Cardiac muscle cell (in vitro differentiated cells and primary cell): ENCODE measurements around the gene SMARCC1. TPM values are rescaled to one million over a fixed set of nuclear protein-coding genes. Genes with fewer than 3 reads are reported as not detected.

ENCODE experiments used
- DNase-seq, 2 donors: peaks; one replicate each; pipeline versions ENCODE4 v3.0.0 to v3.0.0-alpha.2; 2010 to 2017; ENCODE audit warnings: low read depth in 1 of 2, low spot score in 1 of 2
- H3K27ac ChIP-seq: fragments of 200-600 bp; sonication (generic); 2 replicates; pipeline ENCODE4 v1.5.1; 2016
- H3K27me3 ChIP-seq: fragments of 200-600 bp; sonication (generic); 2 replicates; pipeline ENCODE4 v1.6.0; 2016; ENCODE audit warnings: control low read depth
- H3K36me3 ChIP-seq: fragments of 200-600 bp; sonication (generic); 2 replicates; pipeline ENCODE4 v1.5.1; 2016; ENCODE audit warnings: control low read depth
- H3K4me1 ChIP-seq: fragments of 200-600 bp; sonication (generic); 2 replicates; pipeline ENCODE4 v1.8.1; 2017; ENCODE audit warnings: low read depth, mild to moderate bottlenecking, mixed run types
- H3K4me3 ChIP-seq: fragments of 200-600 bp; sonication (generic); 2 replicates; pipeline ENCODE4 v1.5.1; 2016; ENCODE audit warnings: mild to moderate bottlenecking
- H3K9me3 ChIP-seq: fragments of 200-600 bp; sonication (generic); 2 replicates; pipeline ENCODE4 v1.5.1; 2017; ENCODE audit warnings: low read depth, mild to moderate bottlenecking, control low read depth
- polyA plus RNA-seq: library from polyadenylated mRNA; unstranded; fragments of >200 nt; fragmentation: Nextera tagmentation; extraction: Ambion mirVana; gene quantifications from 2 replicates; pipeline ENCODE4 v1.2.1, GENCODE V29; 2016
- total RNA-seq: library from RNA; depleted of rRNA; stranded (reverse); fragments of >200 nt; gene quantifications from 2 replicates; pipeline ENCODE4 v1.2.3, GENCODE V29; 2016
- TF ChIP-seq, protein P1 (sequence below): IDR thresholded peaks from 2 replicates; pipeline ENCODE4 v1.5.1; 2012; ENCODE audit warnings: low read depth, mild to moderate bottlenecking, low read length

Gene SMARCC1
- total and polyA plus RNA-seq, 2 experiments from 2014 or later, result 86.9 to 109 TPM

DNA sequence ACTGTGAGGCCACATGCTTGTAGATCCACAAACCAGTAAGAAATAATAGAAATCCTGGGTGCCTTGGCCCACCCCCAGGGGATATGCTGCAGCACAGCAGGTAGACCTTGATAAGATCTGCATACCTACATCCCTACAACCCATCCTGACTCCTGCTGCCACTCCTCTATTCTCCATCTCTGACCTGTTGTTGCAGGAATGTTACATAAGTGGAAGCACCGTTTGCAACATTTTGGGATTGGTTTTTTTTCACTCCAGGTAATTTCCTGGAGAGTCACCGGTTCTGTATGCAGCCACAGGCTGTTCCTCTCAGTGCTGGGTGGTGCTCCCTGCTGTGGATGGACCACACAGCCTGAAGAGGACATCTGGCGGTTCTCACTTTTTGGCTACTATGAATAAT is 186.9 kb downstream of the SMARCC1 start:
- DNase-seq, result no peak

DNA sequence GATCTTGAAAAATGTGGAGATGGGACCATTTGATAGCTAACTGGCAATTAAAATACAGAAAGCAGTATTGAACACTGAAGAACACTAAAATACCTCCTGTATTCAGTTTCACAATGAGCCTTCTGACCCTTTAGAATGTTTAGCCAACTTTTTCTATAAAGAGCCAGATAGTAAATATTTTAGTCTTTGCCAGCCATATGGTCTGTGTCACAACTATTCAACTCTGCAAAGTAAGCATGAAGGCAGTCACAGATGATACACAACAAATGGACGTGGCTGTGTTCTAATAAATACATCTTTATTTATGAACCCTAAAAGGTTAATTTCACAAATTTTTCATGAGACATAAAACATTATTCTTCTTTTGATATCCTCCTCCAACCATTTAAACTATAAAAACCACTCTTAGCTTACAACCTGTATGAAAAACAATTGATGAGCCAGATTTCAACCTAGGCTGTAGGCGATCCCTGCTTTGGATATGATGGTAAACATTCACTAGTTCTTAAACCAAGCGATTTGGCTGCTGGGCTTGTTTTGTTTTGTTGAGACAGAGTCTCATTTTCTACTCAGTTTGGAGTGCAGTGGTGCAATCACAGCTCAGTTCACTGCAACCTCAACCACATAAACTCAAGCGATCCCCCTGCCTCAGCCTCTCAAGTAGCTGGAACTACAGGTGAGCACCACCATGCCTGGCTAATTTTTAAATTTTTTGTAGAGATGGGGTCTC is 189.5 kb downstream of the SMARCC1 start:
- peaks cover 6% of the 10 kb centered on the region for H3K4me1 ChIP-seq
- no peaks in the 10 kb centered on the region for H3K9me3 ChIP-seq
- TF ChIP-seq, protein P1, sequence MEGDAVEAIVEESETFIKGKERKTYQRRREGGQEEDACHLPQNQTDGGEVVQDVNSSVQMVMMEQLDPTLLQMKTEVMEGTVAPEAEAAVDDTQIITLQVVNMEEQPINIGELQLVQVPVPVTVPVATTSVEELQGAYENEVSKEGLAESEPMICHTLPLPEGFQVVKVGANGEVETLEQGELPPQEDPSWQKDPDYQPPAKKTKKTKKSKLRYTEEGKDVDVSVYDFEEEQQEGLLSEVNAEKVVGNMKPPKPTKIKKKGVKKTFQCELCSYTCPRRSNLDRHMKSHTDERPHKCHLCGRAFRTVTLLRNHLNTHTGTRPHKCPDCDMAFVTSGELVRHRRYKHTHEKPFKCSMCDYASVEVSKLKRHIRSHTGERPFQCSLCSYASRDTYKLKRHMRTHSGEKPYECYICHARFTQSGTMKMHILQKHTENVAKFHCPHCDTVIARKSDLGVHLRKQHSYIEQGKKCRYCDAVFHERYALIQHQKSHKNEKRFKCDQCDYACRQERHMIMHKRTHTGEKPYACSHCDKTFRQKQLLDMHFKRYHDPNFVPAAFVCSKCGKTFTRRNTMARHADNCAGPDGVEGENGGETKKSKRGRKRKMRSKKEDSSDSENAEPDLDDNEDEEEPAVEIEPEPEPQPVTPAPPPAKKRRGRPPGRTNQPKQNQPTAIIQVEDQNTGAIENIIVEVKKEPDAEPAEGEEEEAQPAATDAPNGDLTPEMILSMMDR, result no peak
- H3K4me3 ChIP-seq, result no peak overlapping the region
- H3K27ac ChIP-seq, result no peak overlapping the region
- peaks cover 36% of the 10 kb centered on the region for H3K36me3 ChIP-seq
- DNase-seq, result no peak
- no peaks in the 10 kb centered on the region for H3K27me3 ChIP-seq

More for the DNA sequence above, 186.9 kb downstream of the SMARCC1 start:
- Histone ChIP-seq H3K9me3 (no peaks in the 10 kb centered on the region), H3K36me3 (peaks cover 16% of the 10 kb centered on the region), H3K27ac (no peak overlapping the region), H3K27me3 (no peaks in the 10 kb centered on the region), H3K4me3 (no peak overlapping the region), H3K4me1 (peaks cover 3% of the 10 kb centered on the region)
- TF ChIP-seq, protein P1, result no peak

DNA sequence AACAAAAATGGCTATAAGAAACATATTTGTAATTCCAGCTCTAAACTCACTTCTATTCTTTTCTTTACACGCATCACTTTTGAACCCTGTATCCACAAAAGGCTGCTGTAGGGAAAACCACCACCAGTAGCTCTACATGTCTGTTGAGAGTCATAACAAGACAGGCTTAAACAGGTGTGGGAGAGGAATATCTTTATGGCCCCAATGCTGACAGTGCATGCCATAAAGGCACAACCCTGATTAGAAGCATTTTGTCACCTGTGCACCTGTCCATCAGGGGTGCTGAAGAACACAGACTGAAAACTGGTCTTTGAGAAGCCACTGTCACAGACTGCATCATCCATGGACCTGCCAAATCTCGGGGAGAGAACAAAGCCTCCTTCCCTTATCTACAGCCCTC is 191.5 kb downstream of the SMARCC1 start:
- H3K4me3 ChIP-seq, result no peak overlapping the region
- no peak overlapping the region for H3K27ac ChIP-seq
- DNase-seq, result no peak

DNA sequence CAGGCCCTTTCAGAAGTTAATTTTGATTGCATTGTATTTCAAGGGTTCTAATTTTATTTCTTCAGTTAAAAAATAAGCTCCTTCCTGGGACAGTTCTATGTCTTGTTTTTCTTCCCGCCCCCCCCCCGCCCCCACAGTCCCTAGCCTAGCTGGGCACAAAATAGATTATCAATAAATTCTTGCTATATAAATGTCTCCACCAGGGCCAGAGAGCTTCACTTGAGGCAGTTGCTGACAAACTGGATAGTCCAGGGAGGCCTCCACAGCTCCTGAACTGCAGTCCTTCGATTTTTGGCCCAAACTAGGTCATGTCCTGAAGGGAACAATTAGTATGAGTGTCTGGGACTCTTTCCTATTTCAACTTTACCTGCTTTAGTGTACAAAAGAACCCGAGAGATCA is 193.1 kb downstream of the SMARCC1 start:
- H3K27me3 ChIP-seq, result no peaks in the 10 kb centered on the region
- H3K9me3 ChIP-seq, result no peaks in the 10 kb centered on the region
- H3K4me1 ChIP-seq, result peaks cover 6% of the 10 kb centered on the region
- DNase-seq, result no peak
- TF ChIP-seq, protein P1, result no peak
- no peak overlapping the region for H3K27ac ChIP-seq
- H3K36me3 ChIP-seq, result peaks cover 35% of the 10 kb centered on the region
- no peak overlapping the region for H3K4me3 ChIP-seq

More for the DNA sequence above, 191.5 kb downstream of the SMARCC1 start:
- TF ChIP-seq, protein P1, result no peak
- Histone ChIP-seq H3K9me3 (no peaks in the 10 kb centered on the region), H3K36me3 (peaks cover 44% of the 10 kb centered on the region), H3K27me3 (no peaks in the 10 kb centered on the region), H3K4me1 (peaks cover 6% of the 10 kb centered on the region)

DNA sequence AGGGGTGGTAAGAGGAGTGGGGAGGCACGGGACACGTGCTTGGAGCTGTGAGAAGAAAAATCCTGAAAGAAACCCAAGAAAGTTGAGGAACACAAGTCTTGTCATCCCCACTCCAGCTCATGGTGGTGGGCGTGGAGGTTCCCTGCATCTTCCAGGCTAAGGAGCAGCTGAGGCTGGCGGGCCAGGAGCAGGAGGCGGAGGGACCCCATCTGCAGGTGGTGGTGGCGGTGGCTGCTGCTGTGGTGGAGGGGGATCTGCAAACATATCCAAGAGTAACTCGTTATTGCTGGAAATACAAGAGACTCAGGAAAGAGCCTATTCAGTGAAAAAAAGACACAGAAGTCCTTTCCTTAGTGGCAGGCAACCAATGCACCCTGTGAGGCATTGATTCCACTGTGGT is 193.6 kb downstream of the SMARCC1 start:
- TF ChIP-seq, protein P1, result no peak
- Histone ChIP-seq H3K27me3 (no peaks in the 10 kb centered on the region), H3K4me3 (no peak overlapping the region), H3K27ac (no peak overlapping the region), H3K4me1 (peaks cover 6% of the 10 kb centered on the region), H3K36me3 (peaks cover 35% of the 10 kb centered on the region), H3K9me3 (no peaks in the 10 kb centered on the region)
- no peak for DNase-seq
